Heart right ventricle (tissue), 16 donors: ENCODE data around the gene ABHD12. TPM values are rescaled to one million over a fixed set of nuclear protein-coding genes. Genes with fewer than 3 reads are reported as not detected.

Experiments used
- ATAC-seq, 8 donors: fragments of 200-7000 bp; cut with Tn5 transposase; one replicate each; pipeline ENCODE4 v1.9.1; 2020; ENCODE audit warnings: mild to moderate bottlenecking in 8 of 8, moderate library complexity in 8 of 8, moderate number of reproducible peaks in 1 of 8
- DNase-seq, 2 donors: peaks; one replicate each; pipeline ENCODE4 v3.0.0-alpha.2; 2020
- H3K27ac ChIP-seq, 10 donors: fragments of 200-600 bp; sonication (generic) in 2 of 10; one replicate each; pipeline versions ENCODE4 v1.5.0 to v1.8.0; 2020 to 2022; ENCODE audit warnings: mild to moderate bottlenecking in 3 of 10
- H3K27me3 ChIP-seq, 7 donors: fragments of 200-600 bp; one replicate each; pipeline ENCODE4 v1.8.0; 2021 to 2022; ENCODE audit warnings: mild to moderate bottlenecking in 2 of 7
- H3K36me3 ChIP-seq, 9 donors: fragments of 200-600 bp; sonication (generic) in 1 of 9; one replicate each; pipeline versions ENCODE4 v1.5.0 to v1.8.0; 2020 to 2022; ENCODE audit warnings: mild to moderate bottlenecking in 2 of 9
- H3K4me1 ChIP-seq, 9 donors: fragments of 200-600 bp; sonication (generic) in 1 of 9; one replicate each; pipeline versions ENCODE4 v1.5.0 to v1.8.0; 2020 to 2022; ENCODE audit warnings: mild to moderate bottlenecking in 4 of 9
- H3K4me3 ChIP-seq, 10 donors: fragments of 200-600 bp; sonication (generic) in 2 of 10; one replicate each; pipeline versions ENCODE4 v1.5.0 to v1.8.0; 2020 to 2022; ENCODE audit warnings: mild to moderate bottlenecking in 7 of 10, moderate library complexity in 2 of 10
- H3K9me3 ChIP-seq, 11 donors: fragments of 200-600 bp in 10 of 11; sonication (generic) in 2 of 11; one replicate each; pipeline versions ENCODE4 v1.5.0 to v1.8.0; 2013 to 2022; ENCODE audit warnings: mild to moderate bottlenecking in 2 of 11, control low read depth in 1 of 11, moderate library complexity in 1 of 11
- WGBS, 2 donors: extraction: QIAGEN DNeasy Blood & Tissue Kit; methylation state at CpG; one replicate each; pipeline ENCODE4 v1.1.7; 2013; ENCODE audit warnings: inconsistent platforms in 1 of 2; 5-methylcytosine and 5-hydroxymethylcytosine counted together
- intact Hi-C, 10 donors: fragments of 100-400 bp; cut with DNase I; formaldehyde crosslinking; loops; one replicate each; pipeline versions ENCODE4 v1.11.1 to v1.14.2; 2022
- polyA plus RNA-seq, 2 donors: library from polyadenylated mRNA; stranded (reverse); fragments of 200-250 nt; gene quantifications; one replicate each; pipeline ENCODE4 v1.2.3, GENCODE V29; 2013
- total RNA-seq, 10 donors: library from RNA; stranded (reverse); fragmentation: NEBNext Ultra II Directional in 3 of 10; extraction: Animal tissue kit (Norgen Biotek cat#: 25700) in 3 of 10; gene quantifications; one replicate each; pipeline versions ENCODE4 v1.2.1 to v1.2.4, GENCODE V29; 2021 to 2023
- TF ChIP-seq, protein P1 (sequence below), 9 donors: fragments of 200-600 bp; sonication (generic) in 2 of 9; IDR thresholded peaks; one replicate each; pipeline versions ENCODE4 v1.5.0 to v1.8.0; 2021 to 2022; ENCODE audit warnings: antibody characterized with exemption in 9 of 9, mild to moderate bottlenecking in 5 of 9, moderate library complexity in 1 of 9
- donor health status: Arrhythmogenic right ventricular cardiomyopathy.
- donor health status: ischemic (EF 13 %, LVEDD 7.1; RV severe dilation, severe dysfunction).
- donor health status: healthy with polysubstance abuse.
- donor health status: DM: no; HTN: yes; CAD: no.
- donor health status: DM: no; HTN: no; CAD: no.
- donor health status: ischemic (EF 25% LVEDD 6.9; RV normal size, moderate dysfunction).
- donor health status: ischemic (EF 25% LVEDD 5.7; RV mildly dilated, moderate dysfunction).
- donor health status: healthy.
- donor health status: DM: yes; HTN: yes; CAD: no.
- donor health status: Ischemic cardiomyopathy.
- donor health status: ischemic (EF 35%, LVEDD 5.7; RV mildly dilated, moderate dysfunction).
- donor health status: nonischemic (EF 11% LVEDD 7.7; RV severe dilation, severe dysfunction).
- donor health status: DM: yes; HTN: yes; CAD: no.
- donor health status: PGD.
- donor health status: ischemic (EF 29% LVEDD 5.4; RV normal size, mild dysfunction).
- donor health status: nonischemic (EF 23%, LVEDD 6.1; RV moderate dilation, normal function).

Gene ABHD12
- total and polyA plus RNA-seq, 12 donors = 21.1 to 41.3 (median 28.1) TPM

DNA sequence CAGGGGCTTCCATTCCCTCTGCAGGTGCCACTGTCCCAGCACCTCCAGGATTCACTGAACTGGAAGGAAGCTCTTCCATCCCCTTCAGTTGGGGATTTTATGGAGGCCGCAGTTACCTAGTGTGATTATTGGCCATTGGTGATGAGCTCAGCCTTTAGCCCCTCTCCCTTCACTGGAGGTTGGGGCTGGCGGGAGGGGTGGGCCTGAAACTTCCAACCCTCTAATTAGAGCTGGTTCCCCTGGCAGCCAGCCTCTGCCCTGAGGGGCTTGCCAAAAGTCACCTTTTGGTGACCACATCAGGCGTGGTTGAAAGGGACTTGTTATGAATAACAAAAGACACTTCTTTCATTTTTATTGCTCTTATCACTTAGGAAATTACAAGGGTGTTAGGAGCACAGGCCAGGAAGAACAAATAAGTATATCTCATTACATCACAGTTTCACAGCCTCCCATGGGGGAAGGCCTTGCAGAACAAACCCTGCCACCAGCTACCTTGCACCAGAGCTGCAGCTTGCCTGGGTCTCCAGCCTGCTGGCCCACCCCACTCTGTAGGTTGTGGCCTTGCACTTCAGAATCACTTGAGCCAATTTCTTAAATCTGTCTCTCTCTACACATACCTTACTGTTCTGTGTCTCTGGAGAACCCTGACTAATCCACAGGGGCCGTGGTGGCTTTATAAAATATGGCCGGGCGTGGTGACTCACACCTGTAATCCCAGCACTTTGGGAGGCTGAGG is 137.8 kb downstream of the ABHD12 start:
- Histone ChIP-seq H3K9me3 (no peaks in the 10 kb centered on the region), H3K4me3 (no peak overlapping the region), H3K4me1 (peaks cover 9 to 89% (median 61%) of the 10 kb centered on the region in 9 donors), H3K36me3 (peaks cover 0 to 17% (median 0%) of the 10 kb centered on the region in 9 donors), H3K27me3 (no peaks in the 10 kb centered on the region), H3K27ac (peak overlapping the region in 8 of 10 donors; percentile 36 to 98 (median 95))
- TF ChIP-seq, protein P1, sequence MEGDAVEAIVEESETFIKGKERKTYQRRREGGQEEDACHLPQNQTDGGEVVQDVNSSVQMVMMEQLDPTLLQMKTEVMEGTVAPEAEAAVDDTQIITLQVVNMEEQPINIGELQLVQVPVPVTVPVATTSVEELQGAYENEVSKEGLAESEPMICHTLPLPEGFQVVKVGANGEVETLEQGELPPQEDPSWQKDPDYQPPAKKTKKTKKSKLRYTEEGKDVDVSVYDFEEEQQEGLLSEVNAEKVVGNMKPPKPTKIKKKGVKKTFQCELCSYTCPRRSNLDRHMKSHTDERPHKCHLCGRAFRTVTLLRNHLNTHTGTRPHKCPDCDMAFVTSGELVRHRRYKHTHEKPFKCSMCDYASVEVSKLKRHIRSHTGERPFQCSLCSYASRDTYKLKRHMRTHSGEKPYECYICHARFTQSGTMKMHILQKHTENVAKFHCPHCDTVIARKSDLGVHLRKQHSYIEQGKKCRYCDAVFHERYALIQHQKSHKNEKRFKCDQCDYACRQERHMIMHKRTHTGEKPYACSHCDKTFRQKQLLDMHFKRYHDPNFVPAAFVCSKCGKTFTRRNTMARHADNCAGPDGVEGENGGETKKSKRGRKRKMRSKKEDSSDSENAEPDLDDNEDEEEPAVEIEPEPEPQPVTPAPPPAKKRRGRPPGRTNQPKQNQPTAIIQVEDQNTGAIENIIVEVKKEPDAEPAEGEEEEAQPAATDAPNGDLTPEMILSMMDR (IDR thresholded peaks at IDR 0.05) = no peak
- WGBS, 2 donors = 62 to 75% methylated on average over 6 of the region's 6 CpGs
- no peak for DNase-seq
- intact Hi-C loops = loop anchor here in 3 of 10 donors (2.0 to 10.0 kb wide), 4 partner anchors 22 to 178 kb away; partner anchors contain the start of gene ENTPD6 (in 1 of the 3)
- ATAC-seq = no peak

DNA sequence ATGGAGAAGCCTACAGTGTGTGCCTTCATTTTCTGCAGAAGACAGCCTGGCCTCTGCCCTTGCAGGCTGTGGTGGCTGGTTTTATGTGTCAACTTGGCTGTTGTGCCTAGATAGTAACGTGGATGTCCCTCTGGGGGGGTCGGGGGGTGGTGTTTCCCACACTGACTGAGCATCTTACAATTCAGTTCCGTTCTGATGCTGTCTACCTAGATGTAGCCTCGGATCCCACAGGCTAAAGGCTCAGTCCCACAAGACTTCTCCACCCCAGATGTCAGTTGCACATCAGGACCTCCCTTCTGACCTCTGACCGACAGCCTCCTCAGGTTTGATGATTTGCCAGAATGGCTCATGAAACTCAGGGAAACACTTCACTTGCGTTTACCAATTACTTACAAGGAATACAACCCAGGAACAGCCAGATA is 138.4 kb downstream of the ABHD12 start:
- no peak for DNase-seq
- peak overlapping the region in 4 of 10 donors; percentile 80 to 96 (median 92) for H3K4me3 ChIP-seq

DNA sequence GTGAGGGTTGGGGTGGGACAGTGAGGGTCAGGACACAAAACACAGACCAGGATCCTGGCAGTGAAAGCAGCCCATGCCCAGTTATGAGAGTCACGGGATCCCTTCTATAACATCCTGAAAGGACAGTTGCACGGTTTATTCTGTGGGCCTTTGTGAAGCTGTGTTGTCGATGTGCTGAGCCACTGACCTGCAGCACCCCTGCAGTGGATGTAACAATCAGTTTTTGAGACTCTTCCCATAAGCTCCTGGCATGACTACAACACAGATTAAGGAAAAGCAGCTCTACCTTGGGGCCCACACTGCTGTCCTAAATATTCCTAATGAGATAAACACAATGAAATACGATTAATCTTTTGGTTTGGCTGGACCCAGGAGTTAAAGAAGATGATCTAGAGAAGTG is 139.1 kb downstream of the ABHD12 start:
- 40 to 58% methylated on average over 4 of the region's 4 CpGs for WGBS, 2 donors
- Histone ChIP-seq H3K36me3 (peaks cover 0 to 9% (median 0%) of the 10 kb centered on the region in 9 donors), H3K9me3 (no peaks in the 10 kb centered on the region), H3K4me1 (peaks cover 2 to 88% (median 58%) of the 10 kb centered on the region in 9 donors), H3K27me3 (no peaks in the 10 kb centered on the region), H3K27ac (peak overlapping the region in 8 of 10 donors; percentile 43 to 98 (median 96)), H3K4me3 (peak overlapping the region in 5 of 10 donors; percentile 80 to 96 (median 88))
- TF ChIP-seq, protein P1 (IDR thresholded peaks at IDR 0.05) = no peak
- DNase-seq (no peak), ATAC-seq (no peak)
- intact Hi-C loops = loop anchor here in 3 of 10 donors (5.0 to 10.0 kb wide), 3 partner anchors 46 to 177 kb away; partner anchors contain the start of gene ENTPD6 (in 1 of the 3)

More for the DNA sequence above, 138.4 kb downstream of the ABHD12 start:
- 38 to 50% methylated on average over 6 of the region's 6 CpGs for WGBS, 2 donors
- intact Hi-C loops = loop anchor here in 3 of 10 donors (2.0 to 10.0 kb wide), 4 partner anchors 23 to 177 kb away; partner anchors contain the start of gene ENTPD6 (in 1 of the 3)
- TF ChIP-seq, protein P1 (IDR thresholded peaks at IDR 0.05) = no peak
- Histone ChIP-seq H3K4me1 (peaks cover 8 to 88% (median 58%) of the 10 kb centered on the region in 9 donors), H3K27ac (peak overlapping the region in 8 of 10 donors; percentile 36 to 98 (median 95)), H3K36me3 (peaks cover 0 to 16% (median 0%) of the 10 kb centered on the region in 9 donors), H3K9me3 (no peaks in the 10 kb centered on the region), H3K27me3 (no peaks in the 10 kb centered on the region)
- no peak for ATAC-seq

DNA sequence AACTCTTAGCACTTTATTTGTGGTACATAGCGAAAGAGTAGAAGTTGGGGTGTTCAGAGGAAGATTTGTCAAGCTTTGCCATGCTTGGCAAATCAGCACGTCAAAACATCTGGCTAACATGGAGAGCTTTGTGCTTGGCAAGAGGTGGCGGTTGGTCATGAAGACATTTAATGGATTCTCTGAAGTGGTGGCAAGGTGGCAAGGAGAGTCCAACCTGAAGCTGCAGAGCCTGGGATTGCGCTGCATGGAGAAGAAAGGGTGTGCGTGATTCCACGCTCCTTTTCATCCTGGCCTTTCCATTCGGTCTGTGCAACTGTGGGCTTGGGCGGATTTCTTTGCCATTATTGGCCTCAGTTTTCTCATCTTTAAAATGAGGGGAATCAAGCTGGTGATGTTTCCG is 139.6 kb downstream of the ABHD12 start:
- H3K4me1 ChIP-seq = peaks cover 0 to 88% (median 59%) of the 10 kb centered on the region in 9 donors
- peak overlapping the region in 9 of 10 donors; percentile 20 to 98 (median 95) for H3K27ac ChIP-seq
- TF ChIP-seq, protein P1 (IDR thresholded peaks at IDR 0.05) = no peak
- no peaks in the 10 kb centered on the region for H3K9me3 ChIP-seq
- WGBS, 2 donors = 52 to 70% methylated on average over 9 of the region's 9 CpGs
- DNase-seq = no peak
- peak overlapping the region in 9 of 10 donors; percentile 76 to 96 (median 92) for H3K4me3 ChIP-seq
- intact Hi-C loops = loop anchor here in 3 of 10 donors (5.0 to 10.0 kb wide), 3 partner anchors 46 to 176 kb away; partner anchors contain the start of gene ENTPD6 (in 1 of the 3)
- H3K27me3 ChIP-seq = no peaks in the 10 kb centered on the region
- ATAC-seq = no peak
- H3K36me3 ChIP-seq = peaks cover 0 to 6% (median 0%) of the 10 kb centered on the region in 9 donors
